IPS-NIHi7 (cell line): Measurements from ENCODE around the gene MYOCD.

ENCODE experiments used
- DNase-seq: peaks from one replicate; pipeline ENCODE4 v3.0.0; 2012; ENCODE audit warnings: mixed read lengths; ENCODE audit errors: extremely low spot score

Gene MYOCD

DNA sequence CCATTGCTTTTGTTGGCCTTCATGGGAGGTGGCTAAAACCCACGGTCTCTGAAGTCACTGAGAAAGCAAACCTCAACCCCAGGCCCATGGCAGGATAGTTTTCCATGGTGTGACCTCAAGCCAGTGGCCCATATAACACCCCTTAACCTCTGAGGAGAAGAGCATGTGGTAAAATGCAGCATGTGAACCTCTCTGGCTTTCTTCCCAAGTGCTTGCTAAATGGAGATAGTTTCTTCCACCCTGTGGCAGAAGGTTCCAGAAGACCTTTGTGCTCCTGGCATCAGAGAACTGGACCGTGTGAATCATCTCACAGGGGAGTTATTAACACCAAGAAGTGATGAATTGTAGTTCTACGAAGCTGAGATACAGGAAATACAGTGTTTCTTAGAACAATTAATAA lies 47.3 kb downstream of the MYOCD start:
- no peak for DNase-seq

DNA sequence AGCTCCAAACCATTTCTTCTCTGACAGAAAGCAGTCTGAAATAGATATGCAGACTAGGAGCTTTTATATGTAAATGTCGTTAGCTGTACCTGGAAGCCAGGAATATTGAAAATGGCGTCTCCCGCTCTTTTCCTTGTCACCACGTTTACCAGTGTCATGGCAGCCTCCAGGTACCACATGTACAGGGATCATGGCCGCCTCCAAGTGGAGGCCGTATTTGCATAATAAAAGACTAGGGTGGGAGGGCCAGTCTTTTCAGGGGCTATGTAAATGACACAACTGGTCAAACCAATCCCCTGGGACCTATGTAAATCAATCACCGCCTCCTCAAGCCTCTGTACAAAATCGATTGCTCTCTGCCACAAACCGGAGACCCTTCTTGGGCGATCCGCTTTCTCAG lies 54.3 kb downstream of the MYOCD start:
- DNase-seq, result no peak

DNA sequence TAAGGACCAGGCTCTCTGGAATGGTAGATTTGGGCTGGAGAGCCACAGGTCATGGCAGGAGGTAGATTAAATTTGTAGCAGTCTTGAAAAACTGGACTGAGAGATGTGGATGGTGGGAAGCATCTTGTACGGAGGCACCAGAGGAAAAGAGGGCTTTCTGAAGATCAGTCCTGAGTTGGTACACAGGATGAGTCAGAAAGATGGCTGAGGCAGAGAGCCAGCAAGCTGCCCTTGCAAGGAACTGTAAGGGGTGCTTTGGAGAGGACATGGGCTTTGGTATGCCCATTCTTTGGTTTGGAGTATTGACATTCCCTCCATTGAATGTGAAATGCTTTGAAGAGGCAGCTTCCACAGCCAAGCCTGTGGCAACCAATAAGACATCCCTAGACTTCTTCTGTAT lies 55.9 kb downstream of the MYOCD start:
- no peak for DNase-seq

DNA sequence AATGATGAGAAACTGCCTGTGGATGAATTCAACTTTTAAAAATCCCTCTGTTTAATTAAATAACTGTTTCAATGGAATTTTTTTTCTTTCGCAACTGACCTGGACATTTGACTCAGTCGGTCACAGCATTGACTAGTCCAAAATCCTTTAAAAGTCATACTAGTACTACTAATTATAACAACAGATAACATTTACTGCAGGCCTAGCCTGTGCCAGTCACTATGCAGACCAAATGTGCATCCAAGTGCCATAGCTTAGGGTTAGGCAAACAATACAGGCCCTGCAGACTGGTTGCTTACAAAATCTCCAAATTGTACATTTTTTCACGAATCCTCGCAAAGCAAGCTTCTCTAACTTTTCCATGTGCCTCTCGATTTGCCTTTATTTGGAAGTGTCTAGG lies 56.6 kb downstream of the MYOCD start:
- DNase-seq, result no peak

DNA sequence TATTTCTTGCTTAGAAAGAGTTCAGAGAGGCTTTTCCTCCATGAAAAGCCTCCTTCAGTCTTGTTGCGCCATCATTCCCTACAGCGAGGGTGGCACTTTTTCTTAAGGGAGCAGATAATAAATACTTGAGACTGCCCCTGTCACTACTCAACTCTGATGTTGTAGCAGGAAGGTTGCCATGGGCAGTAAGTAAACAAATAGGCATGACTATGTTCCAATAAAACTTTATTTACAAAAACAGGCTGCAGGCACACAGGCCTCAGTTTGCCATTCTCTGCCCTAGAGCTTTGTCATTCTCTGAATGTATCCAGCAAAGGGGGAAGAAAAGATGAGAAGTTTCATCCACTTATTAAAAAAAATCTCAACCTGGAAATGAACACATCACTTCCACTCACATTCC lies 60.4 kb downstream of the MYOCD start:
- DNase-seq, result no peak

DNA sequence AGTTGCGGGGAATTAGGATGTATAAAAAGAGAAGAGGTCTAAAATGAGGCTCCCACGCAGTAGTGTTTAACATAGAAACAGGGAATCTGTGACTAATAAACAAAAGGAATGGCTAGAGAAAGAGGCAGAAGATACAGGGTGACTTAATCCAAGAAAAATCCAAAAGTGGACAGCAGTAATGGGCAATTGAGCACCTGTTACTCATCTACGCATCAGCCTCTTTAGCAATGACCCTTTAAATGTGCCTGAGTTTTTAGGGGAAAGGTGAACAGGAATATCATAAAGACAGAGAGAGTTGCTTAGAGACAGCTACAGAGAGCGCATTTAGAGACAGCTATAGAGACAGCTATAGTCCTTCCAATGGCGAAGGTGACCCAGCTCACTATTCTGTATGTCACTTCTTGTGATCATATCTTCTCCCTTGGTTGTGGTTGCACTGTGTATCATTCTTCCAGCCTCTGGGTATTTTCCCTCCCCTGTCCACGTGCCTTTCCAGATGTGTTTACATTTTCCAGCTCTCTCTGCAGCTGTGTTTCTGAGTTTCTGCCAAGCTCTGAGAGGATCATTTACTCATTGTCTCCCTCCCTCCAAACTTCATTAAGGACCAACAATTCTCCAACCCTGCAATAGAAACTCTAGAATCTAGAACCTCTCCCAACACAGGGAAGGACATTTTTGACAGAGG lies 61.5 kb downstream of the MYOCD start:
- no peak for DNase-seq

DNA sequence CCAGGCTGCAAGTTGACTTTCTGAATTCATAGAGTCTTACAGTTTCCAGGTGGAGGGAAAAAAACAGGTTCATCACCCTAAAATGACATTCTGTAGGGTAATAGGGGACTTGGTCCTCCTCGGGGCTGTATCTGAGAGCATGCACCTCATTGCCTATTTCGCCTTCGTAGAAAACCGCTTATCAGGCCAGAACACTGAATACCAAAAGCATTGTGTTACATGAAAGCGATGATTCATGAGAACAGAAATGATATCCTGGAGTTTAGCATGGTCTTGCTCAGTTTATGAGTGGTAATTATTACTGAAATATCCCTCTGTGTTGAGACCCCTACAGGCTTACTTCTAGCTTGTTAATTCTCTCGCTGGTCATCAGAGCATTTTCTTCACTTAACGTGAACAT lies 62.2 kb downstream of the MYOCD start:
- DNase-seq, result no peak

DNA sequence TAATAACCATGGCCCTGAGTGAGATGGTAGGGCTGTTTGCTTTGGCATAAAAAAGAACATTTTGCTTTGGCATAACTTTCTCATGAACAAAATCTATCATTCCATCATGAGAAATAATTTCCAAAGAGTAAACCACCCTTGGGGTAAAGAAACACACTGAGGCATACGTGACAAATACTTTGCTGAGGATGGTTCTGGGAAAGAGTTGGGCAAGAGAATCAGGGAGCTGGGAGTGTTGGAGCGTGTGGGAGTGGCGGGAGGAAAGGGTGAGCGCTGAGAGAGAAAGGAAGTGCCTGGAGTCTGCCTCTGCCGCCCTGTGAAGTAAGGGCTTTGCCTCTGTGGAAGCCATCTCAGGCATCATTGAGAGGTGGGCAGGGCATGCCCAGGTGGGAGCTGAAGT lies 63.4 kb downstream of the MYOCD start:
- no peak for DNase-seq

DNA sequence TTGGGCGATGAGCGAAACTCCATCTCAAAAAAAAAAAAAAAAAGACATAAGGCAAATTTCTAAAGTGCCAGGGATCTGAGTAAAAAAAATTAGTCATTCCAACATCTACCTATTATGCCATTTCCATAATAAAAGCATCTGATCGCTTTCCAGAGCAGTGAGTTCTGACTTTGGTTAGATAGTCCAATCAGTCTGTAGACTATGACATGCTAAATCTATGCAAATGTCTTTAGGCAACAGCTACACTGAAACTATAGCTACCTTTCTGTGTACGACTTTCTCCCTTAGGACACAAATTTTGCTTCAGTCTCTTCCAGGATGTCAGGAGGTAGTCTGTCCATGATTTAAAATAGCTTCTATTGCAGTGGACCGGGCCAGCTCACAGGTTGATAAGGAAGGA lies 64.7 kb downstream of the MYOCD start:
- no peak for DNase-seq

DNA sequence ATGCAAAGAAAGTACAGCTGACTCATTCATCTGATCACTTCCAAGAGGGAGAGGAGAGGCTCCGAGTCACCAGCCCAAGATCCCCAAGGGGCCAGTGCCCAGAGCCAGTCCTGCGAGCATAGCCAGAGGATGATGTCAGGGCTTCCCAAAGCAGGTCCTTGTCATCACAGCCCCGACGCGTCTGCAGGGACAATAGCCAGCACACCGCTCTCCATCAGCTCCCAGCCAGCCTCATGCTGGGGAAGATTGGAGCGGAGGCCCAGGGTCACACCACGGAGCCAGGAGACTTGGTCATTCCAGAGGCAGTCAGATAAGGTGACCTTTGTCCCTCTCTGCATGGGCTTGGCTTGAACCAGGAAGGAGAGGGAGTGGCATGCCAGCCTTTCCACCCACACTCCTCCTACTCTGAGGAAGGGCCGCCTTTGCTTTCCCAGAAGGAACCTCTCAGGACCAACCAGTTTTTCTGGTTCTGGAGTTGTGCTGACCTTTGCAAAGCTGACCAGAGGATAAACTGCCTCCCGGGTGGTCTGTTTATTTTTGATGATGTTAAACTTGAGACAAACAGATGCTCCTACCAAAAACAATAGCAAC lies 65.3 kb downstream of the MYOCD start:
- peak; percentile 79 for DNase-seq

DNA sequence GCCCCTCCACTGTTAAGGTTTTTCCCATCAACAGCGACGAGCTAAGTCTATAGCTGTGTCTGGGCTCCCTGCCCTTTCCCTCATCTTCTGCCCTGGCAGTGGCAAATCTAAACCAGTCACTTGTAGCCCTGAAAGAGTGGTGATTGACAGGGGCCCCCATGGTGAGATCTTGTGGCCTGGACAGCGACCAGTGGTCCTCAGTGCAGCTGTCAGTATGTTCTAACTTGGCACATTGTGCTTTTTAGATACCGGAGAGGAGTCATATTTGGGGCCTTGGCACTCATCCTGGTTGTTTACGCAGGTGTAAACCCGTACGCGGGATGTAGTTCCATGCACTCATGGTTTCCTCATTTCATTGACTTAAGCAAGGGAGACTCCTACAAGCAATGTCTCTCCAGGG lies 66.1 kb downstream of the MYOCD start:
- DNase-seq, result no peak

DNA sequence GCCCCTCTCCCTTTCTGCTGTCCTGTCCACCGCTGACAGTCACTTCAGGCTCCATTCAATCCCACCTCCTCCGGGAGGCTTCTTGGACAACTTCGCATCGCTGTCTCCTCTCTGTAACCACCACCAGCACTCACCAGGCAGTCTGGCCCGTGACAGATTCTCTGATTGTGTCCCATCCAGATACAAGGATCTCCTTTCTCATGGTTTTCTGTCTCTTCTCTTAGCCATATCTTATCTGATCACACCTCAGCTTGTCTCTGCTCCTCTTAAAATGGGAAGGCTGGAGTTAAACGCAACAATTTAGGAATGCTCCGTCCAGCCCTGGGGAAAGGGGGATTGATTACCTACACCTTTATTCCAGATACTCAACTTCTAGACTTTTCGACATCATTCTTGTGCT lies 66.7 kb downstream of the MYOCD start:
- DNase-seq, result no peak

DNA sequence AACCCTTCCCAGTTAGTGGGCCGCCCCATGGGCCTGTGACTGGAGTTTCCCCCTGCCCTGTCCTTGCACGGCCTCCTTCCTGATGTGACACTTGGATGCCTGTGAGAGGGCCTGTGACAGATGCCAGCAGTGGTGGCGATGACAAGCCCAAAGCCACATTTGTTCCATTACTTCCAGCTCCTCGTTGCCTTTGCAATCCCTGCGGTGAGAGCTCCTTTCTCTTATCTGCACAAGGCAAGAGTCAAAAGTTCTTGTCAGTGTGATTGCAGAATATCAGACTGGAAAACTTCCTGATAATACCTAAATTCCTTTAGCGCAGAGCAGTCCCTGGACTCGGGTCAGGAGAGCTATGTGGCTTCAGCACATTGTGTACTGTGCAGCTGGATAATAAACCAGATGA lies 69.2 kb downstream of the MYOCD start:
- DNase-seq, result no peak

DNA sequence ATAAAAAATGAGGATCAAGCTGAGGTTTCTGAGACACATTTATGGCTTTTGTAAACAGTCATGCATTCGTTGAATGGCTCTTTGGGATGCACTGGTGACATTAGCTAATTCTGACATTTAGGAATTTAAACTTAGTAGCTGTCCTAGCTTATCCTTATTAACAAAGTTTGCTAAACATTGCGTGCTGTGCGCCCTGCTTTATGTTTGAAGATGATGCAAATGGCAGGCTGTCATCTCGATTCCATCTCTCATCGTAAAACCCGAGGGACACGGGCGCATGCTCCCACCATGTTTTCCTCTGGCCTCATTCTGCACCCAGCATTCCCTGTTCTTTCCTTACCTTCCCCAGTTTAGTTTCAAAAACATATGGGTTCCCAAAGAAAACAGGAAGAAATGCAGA lies 69.8 kb downstream of the MYOCD start:
- no peak for DNase-seq

DNA sequence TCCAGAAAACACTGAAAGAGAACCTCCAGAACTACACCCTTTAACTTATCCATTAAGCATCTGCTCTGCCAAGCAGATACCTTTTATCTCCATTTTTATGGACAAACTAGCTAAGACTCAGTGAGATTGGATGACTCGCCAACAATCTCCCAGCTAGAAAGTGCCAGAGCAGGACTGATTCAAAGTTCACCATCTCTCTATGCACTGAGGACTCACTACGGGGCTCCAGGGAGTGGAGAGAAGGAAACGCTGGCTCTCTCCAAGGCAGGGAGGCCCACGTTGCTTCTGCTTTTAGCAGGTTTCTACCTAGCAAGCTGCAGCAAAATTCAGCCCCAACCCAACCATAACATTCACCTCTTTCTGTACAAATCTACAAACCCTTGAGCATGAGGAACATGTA lies 70.8 kb downstream of the MYOCD start:
- DNase-seq, result no peak

DNA sequence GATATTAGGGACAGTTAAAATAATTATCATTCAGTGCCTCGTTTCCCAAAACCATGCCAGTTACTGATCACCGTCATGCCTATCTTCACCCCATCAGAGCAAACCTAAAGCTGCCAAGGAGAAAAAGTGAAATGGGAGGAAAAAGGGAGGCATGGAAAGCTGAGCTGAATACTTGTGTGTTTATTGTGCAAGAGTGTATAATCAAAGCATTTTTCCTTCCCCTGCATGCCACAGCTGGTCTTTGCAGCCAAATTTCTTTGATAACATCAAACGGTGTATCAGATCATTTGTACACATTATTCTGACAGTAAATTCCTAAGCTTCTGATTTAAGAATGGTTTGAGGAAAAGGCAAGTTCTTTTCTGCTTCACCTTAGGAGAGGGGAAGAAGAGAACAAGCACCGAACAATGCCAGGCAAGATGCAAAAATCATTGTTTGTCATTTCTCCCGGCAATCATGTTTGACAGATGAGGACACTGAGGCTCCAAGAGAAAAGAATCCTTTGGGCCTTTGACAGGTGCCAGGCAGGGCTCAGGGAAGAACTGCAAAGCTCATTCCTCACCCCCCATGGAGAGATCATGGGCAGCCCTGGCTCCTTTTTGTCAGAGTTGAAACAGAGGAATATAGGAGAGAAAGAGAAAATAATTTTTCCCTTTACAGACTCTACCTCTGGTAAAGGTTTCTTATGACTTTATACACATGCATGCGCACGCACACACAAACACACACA lies 72.2 kb downstream of the MYOCD start:
- DNase-seq, result no peak

DNA sequence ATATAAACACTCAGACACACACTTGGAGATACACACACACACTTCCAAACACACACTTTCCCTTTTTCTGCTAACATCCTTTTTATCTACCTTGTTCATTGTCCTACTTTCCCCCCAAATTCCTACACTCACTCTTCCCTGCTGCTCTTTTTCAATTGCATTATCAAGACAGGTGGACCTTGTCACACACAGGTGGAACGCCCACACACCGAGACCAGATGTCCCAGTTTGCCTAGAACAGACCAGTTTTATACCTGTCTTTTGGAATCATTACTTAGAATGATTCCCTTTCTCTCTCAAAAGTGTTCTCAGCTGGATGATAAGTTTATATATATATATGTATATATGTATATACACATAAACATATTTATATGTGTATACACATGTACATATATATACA lies 72.9 kb downstream of the MYOCD start:
- DNase-seq, result no peak

DNA sequence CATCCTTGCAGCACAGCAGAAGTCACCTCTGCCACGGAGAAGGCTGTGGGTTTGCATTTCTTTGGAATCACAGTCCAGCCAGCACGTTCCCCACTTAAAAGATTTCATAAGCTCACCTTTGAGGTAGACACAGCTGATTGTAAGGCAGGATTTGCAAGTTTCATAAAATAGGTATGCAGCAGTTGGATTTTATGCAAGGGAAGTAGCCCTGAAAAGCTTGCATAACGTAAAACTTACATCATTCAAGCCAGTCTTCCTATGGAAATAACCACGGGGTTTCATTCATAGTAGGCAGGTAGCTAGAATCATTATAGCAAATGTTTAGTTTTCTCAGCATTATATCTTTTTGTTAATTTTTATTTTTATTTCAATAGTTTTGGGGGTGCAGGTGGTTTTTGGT lies 73.8 kb downstream of the MYOCD start:
- DNase-seq, result no peak

DNA sequence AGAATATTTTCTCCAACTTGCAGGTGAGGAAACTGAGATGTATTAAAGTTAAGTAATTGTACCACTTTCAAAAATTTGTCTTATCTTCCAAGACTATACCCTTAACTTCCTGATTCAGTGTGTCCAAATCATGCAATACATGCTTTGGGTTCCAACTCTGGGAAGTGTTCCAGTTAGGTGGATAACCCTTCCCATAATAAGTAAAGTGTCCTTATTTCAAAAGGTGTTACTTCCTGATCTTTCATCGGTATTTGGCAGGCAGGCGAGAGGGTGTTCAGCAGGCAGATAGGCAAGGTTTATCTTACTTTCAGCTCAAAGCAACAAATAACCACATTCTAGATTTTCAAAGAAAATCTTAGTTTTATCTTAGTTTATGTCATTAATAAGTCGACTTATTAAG lies 77.4 kb downstream of the MYOCD start:
- no peak for DNase-seq

DNA sequence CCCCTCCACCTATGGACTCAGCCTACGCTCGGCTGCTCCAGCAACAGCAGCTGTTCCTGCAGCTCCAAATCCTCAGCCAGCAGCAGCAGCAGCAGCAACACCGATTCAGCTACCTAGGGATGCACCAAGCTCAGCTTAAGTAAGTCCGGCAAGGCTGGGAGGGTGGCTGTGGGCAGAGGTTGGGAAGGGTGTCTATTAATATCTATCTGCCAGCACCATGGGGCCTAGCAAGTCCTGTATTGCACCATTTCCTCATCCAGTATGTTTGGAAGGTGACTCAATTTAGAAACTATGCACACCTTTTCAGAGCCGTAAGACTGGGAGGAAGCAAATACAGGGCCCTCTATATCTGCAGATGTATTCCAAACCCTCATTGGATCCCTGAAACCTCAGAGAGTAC lies 78.6 kb downstream of the MYOCD start:
- no peak for DNase-seq

DNA sequence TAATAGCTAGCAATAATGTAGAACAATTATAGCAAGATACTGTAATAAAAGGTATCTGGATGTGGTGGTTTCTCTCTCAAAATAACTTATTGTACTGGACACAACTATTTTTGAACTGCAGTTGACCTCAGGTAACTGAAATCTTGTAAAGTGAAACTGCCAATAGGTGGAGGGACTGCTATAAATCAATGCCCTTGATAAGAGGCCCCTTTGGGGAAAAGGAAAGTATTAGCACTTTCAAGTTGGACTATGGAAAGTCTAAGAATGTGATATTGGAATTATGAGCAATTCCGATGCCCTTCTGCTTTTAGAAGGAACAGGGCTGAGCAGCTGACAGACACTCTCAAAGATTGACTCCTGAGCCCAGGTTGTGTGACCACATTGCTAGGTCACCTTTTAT lies 79.1 kb downstream of the MYOCD start:
- no peak for DNase-seq

DNA sequence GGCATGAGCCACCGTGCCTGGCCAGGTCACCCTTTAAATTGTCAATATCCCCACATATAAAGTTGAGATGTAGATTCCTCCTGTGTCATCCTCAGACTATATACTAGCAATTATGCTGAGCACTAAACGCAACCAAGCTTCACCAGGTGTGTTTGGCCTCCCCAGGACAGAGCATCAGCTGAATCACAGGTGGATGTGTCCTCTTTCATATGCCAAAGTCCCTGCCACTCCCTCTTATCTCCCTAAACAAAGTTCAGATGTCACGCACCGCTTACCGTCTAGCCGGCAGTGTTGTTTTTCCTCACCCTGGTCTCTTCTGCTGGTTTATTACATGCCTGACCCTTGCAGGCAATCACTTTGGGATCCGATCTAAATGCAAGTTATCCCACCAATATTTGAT lies 79.8 kb downstream of the MYOCD start:
- DNase-seq, result no peak

DNA sequence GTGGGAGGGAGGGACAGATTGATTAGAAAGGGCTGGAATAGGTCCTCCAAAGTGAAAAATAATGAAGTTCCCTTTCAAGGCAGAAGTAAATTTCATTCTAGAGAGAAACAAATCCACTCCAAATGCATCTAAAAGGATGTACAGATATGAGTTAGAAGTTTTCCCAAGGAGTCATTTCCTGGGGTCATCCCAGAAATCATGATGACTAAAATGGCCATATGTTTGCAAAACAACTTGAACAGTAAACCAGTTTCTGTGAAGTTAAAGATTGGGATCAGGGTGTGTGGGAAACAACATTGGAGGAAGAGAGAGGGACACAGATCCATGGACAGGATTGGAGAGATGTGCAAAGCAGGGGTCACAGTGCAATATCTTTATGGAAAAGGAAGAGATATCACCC lies 91.1 kb downstream of the MYOCD start:
- no peak for DNase-seq

DNA sequence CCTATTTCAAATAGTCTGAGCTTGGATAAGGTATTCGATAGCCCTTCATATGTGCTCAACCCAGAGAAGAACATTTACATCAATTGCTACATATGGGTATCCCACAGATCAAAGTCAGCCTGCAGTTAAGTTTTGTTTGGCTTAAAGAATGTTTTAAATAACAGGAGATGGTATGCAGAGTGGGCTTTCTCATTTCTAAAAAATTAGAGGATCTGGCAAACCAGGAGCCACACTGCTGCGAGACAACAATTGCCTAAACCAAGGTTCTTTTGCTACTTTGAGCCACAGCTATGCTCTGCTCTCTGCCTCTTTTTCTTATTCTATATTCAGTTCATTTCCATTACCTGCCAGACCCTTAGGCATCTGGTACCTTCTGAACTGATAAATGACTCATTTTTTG lies 93.4 kb downstream of the MYOCD start:
- DNase-seq, result no peak
